NCI-H1105 (cell line): ENCODE measurements around the gene ABCA6.
"Not testable (repeated sequence)": the region's sequence is repeated elsewhere in the genome, so short reads cannot be mapped to it uniquely, and the experiment has no call there.

Experiments used
- DNase-seq: peaks from one replicate; lab custom pipeline; 2025; lab: John Stamatoyannopoulos, UW

ABCA6 gene, protein sequence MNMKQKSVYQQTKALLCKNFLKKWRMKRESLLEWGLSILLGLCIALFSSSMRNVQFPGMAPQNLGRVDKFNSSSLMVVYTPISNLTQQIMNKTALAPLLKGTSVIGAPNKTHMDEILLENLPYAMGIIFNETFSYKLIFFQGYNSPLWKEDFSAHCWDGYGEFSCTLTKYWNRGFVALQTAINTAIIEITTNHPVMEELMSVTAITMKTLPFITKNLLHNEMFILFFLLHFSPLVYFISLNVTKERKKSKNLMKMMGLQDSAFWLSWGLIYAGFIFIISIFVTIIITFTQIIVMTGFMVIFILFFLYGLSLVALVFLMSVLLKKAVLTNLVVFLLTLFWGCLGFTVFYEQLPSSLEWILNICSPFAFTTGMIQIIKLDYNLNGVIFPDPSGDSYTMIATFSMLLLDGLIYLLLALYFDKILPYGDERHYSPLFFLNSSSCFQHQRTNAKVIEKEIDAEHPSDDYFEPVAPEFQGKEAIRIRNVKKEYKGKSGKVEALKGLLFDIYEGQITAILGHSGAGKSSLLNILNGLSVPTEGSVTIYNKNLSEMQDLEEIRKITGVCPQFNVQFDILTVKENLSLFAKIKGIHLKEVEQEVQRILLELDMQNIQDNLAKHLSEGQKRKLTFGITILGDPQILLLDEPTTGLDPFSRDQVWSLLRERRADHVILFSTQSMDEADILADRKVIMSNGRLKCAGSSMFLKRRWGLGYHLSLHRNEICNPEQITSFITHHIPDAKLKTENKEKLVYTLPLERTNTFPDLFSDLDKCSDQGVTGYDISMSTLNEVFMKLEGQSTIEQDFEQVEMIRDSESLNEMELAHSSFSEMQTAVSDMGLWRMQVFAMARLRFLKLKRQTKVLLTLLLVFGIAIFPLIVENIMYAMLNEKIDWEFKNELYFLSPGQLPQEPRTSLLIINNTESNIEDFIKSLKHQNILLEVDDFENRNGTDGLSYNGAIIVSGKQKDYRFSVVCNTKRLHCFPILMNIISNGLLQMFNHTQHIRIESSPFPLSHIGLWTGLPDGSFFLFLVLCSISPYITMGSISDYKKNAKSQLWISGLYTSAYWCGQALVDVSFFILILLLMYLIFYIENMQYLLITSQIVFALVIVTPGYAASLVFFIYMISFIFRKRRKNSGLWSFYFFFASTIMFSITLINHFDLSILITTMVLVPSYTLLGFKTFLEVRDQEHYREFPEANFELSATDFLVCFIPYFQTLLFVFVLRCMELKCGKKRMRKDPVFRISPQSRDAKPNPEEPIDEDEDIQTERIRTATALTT (N-terminal part only)

DNA sequence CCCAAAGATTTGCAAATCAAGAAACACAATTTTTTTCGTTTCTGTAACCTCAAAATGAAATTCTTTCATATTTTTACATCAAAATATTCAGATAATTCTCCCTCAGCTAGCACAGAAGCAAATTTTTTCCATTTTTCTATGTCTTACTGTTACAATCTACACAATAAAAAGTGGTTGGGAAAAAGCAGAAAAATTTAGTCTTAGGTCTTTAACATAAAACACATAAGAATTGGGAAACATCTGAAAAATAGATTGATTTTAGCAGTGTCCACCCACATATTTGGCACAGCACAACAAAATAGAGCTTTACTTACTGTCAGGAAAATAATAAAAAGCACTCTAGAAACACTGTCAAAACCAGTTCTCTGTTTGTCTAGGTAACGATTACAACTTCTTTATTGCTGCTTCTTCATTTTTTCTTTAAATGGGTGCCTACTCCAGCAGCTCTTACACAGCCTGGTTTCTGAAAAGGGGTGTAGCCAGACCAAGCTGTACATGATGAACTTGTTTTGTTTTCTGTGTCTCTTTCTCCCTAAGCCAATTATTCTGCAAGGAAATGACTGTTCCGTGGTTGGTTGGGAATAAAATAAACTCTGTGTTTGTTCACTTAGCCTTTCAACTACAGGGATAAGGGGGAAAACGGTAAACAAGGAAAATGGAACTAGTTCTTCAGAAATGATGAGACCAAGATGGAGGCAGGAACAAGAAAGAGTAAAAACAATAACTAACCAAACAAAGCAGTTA, at the start of gene ABCA6:
Gene ABCA6 (minus strand): TSS at position 465 of the 744 bp plus-strand sequence. CDS start 1,192 bp downstream, outside the sequence.
- DNase-seq, result no peak

DNA sequence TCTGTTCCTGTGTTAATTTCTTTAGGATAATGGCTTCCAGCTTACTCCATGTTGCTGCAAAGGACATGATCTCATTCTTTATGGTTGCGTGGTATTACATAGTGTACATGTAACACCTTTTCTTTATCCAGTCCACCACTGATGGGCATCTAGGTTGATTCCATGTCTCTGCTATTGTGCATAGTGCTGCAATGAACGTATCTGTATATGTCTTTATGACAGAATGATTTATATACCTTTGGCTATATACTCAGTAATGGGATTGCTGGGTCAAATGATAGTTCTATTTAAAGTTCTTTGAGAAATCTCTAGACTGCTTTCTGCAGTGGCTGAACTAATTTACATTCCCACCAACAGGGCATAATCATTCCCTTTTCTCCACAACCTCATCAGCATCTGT, 47.1 kb upstream of the ABCA6 start:
- DNase-seq, result no peak

DNA sequence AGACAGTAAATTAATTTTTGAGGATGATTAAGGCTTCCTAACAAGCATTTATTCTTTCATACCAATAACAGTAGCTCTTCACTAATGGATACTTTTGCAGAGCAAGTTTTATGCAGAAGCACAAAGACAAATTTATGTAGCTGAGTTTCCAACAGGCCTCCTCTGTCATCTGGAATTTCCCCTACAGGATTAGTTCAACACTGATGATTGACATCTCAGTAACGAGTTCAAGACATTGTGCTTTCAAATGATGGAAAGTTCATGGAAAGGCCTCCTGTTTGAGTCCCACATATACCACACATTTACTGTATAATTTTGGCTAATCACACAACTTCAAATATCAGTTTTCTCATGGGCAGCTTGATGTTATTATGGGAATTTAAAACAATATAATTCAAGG, 46.4 kb upstream of the ABCA6 start:
- no peak for DNase-seq

DNA sequence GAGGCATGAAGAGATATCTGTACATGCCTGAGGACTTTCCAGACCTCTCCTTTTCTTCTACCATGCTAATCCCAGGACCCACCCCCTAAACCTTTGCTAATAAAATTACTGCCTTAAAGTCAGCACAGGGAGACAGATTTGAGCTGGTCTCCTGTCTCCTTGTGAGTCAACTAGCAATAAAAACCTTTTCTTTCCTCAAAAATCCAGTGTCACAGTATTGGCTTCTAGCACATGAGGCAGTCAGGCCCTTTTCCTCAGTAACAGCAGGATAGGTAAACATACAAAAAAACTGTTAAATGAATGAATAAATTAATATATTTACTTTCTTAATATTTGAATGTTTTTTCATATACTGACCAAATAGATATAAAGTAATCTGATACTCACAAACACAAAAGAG, 45.6 kb upstream of the ABCA6 start:
- no peak for DNase-seq

DNA sequence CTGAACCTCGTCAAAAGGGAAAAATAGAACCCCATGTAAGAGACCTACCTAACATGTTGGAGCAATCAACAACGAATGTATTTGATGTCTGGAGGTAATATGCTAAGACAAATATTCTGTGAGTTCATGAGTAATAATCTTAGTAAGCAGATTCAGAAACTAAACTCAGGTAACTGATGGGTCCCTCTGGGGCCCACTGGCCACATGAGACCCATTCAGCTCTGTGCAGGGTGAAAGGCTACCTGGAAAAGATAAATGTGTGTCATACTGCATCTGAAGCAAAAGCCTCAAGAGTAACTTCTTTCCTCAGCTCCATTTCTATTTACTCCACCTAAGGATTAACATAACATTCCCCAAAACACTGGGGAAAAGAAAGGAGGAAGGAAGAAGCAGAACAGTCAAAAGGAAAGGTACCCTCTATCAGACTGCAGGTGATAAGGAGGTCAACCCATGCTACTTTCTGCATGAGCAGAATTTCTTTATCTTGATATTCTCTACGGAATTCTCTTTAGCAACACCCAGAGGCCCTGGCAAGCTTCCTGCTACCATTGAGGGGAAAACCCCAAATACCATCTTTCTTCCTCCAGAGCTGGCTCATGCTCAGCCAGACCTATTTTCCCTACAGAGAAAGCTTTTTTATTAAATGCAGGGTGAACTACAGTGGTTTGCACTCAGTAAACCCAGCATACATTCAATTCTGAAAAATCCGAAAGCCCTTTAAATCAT, 37.7 kb upstream of the ABCA6 start:
- no peak for DNase-seq

DNA sequence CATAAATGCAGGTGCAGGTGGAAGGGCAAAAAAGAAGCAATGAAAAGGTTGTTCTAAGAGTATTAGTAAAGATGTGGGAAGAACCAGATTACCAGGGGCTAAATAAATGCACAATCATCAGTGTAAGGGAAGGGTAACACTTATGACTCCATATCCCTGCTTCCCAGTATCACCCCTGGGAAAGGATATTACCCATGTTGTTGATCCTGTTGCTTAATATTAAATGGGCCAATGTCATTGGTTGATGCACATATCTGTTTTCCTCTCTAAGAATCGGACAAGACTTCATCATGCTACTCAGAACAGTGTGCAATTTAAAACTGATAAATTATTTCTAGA, 34.7 kb upstream of the ABCA6 start:
- no peak for DNase-seq

DNA sequence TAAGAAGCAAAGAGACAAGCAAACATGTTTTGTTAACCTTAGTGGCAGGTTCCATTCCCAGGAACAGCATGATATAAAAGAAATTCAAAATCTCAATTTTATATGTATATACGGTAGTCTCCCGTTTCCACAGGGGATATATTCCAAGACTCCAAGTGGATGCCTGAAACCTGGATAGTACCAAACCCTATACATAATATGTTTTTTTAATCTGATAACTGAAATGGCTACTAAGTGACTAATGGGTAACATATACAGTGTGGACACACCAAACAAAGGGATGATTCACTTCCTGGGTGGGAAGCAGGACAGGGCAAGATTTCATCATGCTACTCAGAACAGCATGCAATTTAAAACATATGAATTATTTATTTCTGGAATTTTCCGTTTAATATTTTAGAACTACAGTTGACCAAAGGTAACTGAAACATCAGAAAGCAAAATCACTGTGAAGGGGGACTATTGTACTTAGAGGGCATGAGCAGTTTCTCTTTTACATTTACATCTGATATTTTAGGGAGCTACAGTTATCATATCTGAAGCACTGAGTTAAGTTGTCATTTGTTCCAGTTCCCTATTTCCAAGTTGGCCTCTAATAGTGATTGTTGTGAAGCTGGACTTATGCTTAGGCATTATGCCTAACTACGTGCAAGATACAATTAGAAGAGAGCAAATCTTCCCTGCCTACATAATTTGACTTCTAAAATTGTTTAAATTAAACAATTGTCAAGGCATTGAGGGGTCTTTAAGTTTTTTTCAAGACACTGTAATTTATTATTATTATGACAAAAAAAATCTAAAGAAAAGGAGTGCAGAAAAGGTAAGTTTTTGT, 34.1 kb upstream of the ABCA6 start:
- DNase-seq, result no peak

DNA sequence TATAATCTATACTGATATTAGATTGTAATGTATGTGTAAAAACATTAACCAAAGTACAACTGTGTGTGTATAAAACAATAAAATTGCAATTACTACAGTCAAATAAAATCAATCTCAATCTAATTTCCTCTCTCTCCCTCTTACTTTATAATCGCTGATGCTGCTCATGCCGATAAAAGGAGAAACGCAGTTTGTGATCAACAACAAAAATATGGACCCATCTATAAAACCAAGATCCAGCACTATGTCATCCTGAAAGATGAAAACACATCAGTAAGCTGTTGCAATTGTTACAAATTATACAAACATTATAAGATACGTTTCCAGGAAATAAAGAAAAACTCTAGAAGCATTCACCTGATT, 33.5 kb upstream of the ABCA6 start:
- no peak for DNase-seq

DNA sequence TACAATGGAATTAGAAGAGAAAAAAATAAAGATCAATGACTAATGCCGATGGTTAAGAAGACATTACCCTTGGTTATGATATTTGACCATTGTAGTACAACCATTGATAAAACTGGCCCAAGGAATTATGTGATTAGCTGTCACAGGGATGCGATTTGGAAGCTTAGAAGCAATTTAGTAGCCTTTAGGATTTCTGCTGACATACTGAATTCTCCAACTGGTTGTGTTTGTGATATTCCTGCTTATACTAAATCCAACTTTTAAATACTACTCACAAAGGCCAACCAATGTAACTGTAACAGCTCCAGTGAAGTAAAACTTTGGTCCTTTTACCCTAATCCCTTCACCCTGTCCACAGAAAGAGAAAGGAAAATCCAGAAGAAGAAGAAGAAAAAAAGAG, 31.4 kb upstream of the ABCA6 start:
- no peak for DNase-seq

DNA sequence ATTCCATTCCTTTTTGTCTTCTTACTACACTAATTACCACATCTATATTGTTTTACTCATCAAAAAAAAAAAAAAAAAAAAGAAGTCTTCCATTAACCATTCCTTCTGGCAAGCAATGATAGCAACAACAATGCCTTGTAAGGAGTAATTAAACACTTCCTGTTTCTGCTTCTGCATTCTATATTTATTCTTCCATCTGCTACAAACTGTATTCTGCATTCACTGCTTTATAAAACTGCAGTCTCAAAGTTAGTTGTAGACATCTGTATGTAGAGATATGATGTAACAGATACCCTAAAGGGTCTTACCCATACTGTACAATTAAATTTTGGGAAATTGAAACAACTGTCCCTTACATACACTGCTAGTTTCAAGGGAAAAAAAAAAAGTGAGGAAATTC, 28.7 kb upstream of the ABCA6 start:
- no peak for DNase-seq

DNA sequence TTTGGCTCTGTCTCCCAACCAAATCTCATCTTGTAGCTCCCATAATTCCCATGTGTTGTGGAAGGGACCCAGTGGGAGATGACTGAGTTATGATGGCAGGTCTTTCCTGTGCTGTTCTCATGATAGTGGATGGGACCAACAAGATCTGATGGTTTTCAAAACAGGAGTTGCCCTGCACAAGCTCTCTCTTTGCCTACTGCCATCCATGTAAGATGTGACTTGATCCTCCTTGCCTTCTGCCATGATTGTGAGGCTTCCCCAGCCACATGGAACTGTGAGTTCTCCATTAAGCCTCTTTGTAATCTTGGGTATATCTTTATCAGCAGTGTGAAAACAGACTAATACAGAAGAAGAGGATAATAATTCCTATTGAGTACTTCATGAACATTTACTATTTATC, 26.9 kb upstream of the ABCA6 start:
- DNase-seq, result not testable (repeated sequence)

DNA sequence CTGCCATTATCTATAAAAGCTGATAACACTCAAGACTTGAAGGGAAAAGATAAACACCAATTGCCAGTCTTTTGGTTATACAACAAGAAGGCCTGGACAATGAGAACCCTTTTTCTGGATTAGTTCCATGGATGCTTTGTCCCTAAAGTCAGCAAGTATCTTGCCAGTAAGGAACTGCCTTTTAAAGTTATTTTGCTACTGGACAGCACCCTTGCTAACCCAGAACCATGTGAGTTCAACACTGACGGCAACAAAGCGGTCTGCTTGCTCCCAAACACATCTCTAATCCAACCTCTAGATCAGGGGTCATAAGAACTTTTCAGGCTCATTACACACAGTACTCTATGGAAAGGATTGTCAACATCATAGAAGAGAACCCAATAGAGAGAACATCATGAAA, 25.3 kb upstream of the ABCA6 start:
- no peak for DNase-seq

DNA sequence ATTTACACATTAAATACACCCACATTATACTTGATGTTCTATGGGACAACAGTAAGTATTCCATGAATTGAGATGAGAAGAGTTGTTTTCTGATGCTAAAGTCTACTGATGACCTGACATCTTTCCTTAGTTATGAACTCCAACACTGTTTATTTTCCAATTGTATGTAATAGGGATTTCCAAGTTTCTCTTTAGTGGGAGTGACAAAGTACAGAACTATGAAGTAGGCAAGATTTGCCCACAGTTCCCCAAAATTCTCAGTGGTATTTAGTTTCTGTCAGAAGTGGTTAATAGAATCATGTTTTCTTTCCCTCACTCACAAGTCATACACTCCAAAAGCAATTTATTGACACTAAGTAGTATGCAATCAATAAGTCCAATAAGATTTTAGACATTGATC, 22.5 kb upstream of the ABCA6 start:
- DNase-seq, result no peak

DNA sequence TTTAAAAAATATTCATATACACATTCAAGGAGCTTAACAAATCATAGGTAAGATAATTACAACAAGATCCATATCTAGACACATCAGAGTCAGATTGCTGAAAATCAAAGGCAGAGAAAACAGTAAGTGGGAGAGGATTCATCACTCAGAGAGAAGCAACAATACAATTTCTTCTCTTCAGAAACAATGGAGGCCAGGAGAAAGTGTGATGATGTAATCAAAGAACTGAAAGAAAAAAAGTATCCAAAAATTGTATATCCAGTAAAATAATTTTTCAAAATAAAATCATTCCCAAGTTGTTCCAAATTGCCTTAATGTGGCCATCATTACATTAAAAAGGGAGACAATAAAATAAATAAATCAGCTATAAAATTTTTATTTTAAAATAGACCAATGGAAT, 17.7 kb upstream of the ABCA6 start:
- no peak for DNase-seq

DNA sequence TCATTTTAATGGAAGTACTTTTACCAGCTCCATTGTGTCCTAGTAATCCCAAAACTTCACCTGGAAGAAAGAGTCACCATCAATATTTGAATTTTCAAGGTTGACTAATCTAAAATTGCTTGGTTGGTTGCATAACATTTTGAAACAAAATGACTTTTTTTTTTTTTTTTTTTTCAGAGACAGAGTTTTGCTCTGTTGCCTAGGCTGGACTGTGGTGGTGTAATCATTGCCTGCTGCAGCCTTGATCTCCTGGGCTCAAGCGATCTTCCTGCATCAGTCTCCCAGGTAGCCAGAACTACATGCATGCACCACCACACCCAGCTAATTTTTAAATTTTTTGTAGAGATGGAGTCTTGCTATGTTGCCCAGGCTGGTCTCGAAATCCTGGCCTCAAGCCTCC, 12.6 kb upstream of the ABCA6 start:
- DNase-seq, result no peak

DNA sequence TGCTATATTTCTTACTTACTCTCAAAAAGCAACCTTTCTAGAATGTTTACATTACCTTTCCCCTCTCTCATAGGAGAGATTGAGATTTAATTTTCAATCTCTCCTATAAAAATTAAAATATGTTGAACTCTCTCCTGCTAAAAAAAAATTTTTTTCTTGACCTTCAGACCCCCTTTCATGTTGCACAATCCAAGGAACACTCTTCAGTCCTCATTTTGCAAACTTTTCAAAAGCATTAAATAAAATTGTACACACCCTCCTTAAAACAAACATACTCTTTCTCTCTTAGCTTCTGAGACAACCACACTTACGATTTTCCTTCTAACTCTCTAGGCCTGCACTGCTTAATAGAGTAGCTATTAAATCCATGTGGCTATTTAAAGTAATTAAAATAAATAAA, 8.6 kb upstream of the ABCA6 start:
- DNase-seq, result no peak

DNA sequence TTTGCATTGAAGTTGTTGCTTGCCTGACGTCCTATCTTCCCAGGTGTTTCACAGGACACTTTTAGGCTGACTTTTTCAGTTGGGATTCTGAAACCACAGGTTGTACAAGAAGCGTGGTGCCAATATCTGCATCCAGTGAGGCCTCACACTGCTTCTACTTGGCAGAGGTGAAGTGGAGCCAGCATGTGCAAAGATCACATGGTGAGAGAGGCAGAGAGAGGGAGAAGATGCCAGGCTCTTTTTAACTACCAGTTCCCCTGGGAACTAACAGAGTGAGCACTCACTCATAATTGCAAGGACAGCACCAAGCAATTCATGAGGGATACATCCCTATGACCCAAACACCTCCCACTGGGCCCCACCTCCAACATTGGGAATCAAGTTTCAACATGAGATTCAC, 5.8 kb upstream of the ABCA6 start:
- DNase-seq, result no peak

DNA sequence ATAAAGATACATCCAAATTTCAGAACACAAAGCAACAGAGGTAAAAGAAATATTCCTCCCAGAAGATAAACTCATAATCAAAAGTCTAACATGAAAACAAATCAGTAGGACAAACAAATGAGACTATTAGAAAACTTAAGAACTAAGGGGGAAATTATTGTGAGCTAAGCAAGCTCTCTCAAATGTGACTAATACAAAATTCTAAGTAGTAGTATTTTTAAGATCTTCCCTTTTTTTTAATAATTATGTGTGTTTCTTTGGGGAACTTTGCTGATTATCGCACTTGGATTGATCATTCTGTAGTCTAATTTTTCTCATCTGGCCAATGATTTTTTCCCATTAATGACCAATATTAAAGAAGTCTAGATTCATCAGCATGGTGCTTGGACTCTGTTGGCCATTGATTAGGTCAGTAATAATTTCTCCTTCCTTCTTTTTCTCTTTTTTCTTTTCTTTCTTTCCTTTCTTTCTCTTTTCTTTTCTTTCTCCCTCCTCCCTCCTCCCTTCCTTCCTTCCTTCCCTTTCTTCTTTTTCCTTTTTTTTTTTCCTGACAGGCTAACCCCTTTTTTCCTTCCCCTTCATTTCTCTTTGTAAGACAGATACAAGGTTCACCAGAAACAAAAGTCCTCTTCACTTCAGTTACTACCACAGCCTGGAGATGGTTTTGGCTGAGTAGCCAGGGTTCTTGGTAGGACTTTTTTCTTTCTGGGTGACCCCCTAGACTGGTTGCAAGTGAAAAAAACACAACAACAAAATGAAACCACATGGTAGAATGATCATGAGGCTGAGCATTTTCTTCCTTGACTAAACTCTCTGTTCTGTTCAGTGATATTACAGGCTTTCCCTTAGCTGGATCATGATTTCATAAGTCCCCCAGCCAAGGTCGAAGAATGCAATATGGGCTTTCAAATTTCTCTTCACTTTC, 2.9 kb upstream of the ABCA6 start:
- no peak for DNase-seq

DNA sequence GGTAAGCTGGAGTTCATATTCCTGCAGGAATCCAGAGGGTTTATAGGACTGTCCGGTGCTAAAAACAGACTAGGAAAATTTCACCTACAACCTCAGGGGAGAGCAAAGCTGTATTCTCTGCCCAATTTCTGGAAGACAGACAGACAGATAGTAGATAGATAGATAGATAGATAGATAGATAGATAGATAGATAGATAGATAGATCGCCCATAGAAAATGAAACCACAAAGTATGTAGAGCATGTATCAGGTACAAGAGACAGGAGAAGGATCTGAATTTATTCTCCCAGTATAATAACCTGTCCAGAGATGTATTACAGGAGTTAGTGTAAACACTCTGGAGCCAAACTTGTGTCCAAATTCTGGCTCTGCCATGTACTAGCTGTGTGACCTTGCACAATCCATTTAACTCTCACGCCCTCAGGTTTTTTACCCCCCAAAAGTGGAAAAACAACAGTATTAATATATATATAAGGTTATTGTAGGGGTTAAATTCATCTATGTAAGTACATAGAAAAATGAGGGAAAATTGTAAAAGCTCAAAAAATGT, 2.1 kb upstream of the ABCA6 start:
- DNase-seq, result no peak
